HG03060 (cell line): ENCODE data around the gene TERB1.

Experiments
- ATAC-seq: cut with Tn5 transposase; IDR thresholded peaks from one replicate; pipeline ENCODE4 v1.9.1; 2021; ENCODE audit warnings: low read depth, moderate number of reproducible peaks; ENCODE audit not compliant: unreplicated experiment

TERB1 gene

GRCh38 chr16:66751303-66751991 is 49.9 kb downstream of the TERB1 start, which contains the start of gene DYNC1LI2:
Gene DYNC1LI2, minus strand, starts transcription at chr16:66751609. Its CDS starts 18 bp downstream, at chr16:66751591.
- ATAC-seq, result no peak

GRCh38 chr16:66751053-66751302 is 50.4 kb downstream of the TERB1 start:
- no peak for ATAC-seq

GRCh38 chr16:66750279-66751052 is 50.9 kb downstream of the TERB1 start:
- ATAC-seq, result no peak

- ATAC-seq, result peak; percentile 57
Measured at GRCh38 chr16:66746682-66747081, 54.7 kb downstream of the TERB1 start.

GRCh38 chr16:66746048-66746447 is 55.3 kb downstream of the TERB1 start:
- ATAC-seq, result no peak

- ATAC-seq, result no peak
Measured at GRCh38 chr16:66741950-66742808, 59.2 kb downstream of the TERB1 start.

GRCh38 chr16:66741169-66741900 is 60.0 kb downstream of the TERB1 start:
- ATAC-seq, result no peak

GRCh38 chr16:66740533-66740932 is 60.9 kb downstream of the TERB1 start:
- no peak for ATAC-seq

- no peak for ATAC-seq
Measured at GRCh38 chr16:66740010-66740409, 61.4 kb downstream of the TERB1 start.

- ATAC-seq, result no peak
Measured at GRCh38 chr16:66735891-66736290, 65.5 kb downstream of the TERB1 start.

- no peak for ATAC-seq
Measured at GRCh38 chr16:66731101-66731500, 70.3 kb downstream of the TERB1 start.

- no peak for ATAC-seq
Measured at GRCh38 chr16:66728804-66729203, 72.6 kb downstream of the TERB1 start.

GRCh38 chr16:66728117-66728787 is 73.1 kb downstream of the TERB1 start:
- no peak for ATAC-seq

GRCh38 chr16:66720766-66721165 is 80.6 kb downstream of the TERB1 start:
- ATAC-seq, result no peak

- no peak for ATAC-seq
Measured at GRCh38 chr16:66719246-66719645, 82.1 kb downstream of the TERB1 start.

GRCh38 chr16:66717776-66718175 is 83.6 kb downstream of the TERB1 start:
- no peak for ATAC-seq

- no peak for ATAC-seq
Measured at GRCh38 chr16:66717112-66717675, 84.2 kb downstream of the TERB1 start.

- ATAC-seq, result no peak
Measured at GRCh38 chr16:66714654-66715307, 86.6 kb downstream of the TERB1 start.

GRCh38 chr16:66714062-66714461 is 87.3 kb downstream of the TERB1 start:
- ATAC-seq, result no peak
